K562 (cell line): ENCODE data around the gene SPEM2. TPM values are rescaled to one million over a fixed set of nuclear protein-coding genes. Genes with fewer than 3 reads are reported as not detected.

ENCODE experiments used
- ATAC-seq: fragments of 200-7000 bp; cut with Tn5 transposase; 3 replicates; pipeline ENCODE4 v1.9.1; 2020; ENCODE audit warnings: moderate library complexity
- BruUV-seq: library from RNA; stranded (reverse); fragments of 400-500 nt; replicated peaks from 2 replicates; lab custom pipeline; 2021; lab: Mats Ljungman, UMichigan
- CTCF ChIA-PET: fragments of 300-600 bp; formaldehyde crosslinking; extraction: SDS; loops from one replicate; lab custom pipeline; 2021; ENCODE audit warnings: low intra/inter-chr PET ratio; lab: Yijun Ruan, JAX
- POLR2A ChIA-PET: fragments of 300-600, 350-650 bp; sonication (Branson Sonifier 250); formaldehyde crosslinking; extraction: SDS; loops from one replicate; lab custom pipeline; 2021; ENCODE audit warnings: antibody characterized with exemption, inconsistent platforms; lab: Yijun Ruan, JAX
- DNase-seq, 4 experiments: peaks; one replicate each; pipeline versions ENCODE4 v3.0.0 to v3.0.0-alpha.2; 2011 to 2018; ENCODE audit warnings: low spot score in 3 of 4, mixed read lengths in 3 of 4; ENCODE audit errors: extremely low read depth in 1 of 4
- FAIRE-seq: peaks from 2 replicates; lab custom pipeline; 2011; peaks lifted over from hg19 to GRCh38; lab: Jason Lieb, UNC
- H2AFZ ChIP-seq: 2 replicates; pipeline ENCODE4 v1.6.0; 2011; ENCODE audit warnings: low read depth, low read length, control low read depth, inconsistent platforms
- H3K27ac ChIP-seq: fragments of 200-600 bp; 3 replicates; pipeline ENCODE4 v1.8.0; 2011; ENCODE audit warnings: low read depth, mild to moderate bottlenecking, control low read depth, inconsistent platforms, low read length, moderate library complexity, mixed read lengths; ENCODE audit errors: extremely low read depth
- H3K27me3 ChIP-seq, 2 experiments: fragments of 300-600 bp in 1 of 2; 2 replicates in 1 of 2; 3 replicates in 1 of 2; pipeline versions ENCODE4 v1.6.0 to v1.8.0; 2011; ENCODE audit warnings: inconsistent platforms in 2 of 2, low read length in 2 of 2, mild to moderate bottlenecking in 1 of 2, mixed read lengths in 1 of 2, moderate library complexity in 1 of 2; ENCODE audit not compliant: control insufficient read depth in 2 of 2, insufficient read depth in 2 of 2
- H3K36me3 ChIP-seq: fragments of 300-600 bp; 3 replicates; pipeline ENCODE4 v1.8.0; 2011; ENCODE audit warnings: mild to moderate bottlenecking, low read length, inconsistent platforms; ENCODE audit not compliant: control insufficient read depth, insufficient read depth
- H3K4me1 ChIP-seq, 2 experiments: fragments of 200-600 bp in 1 of 2; replicated peaks in 1 of 2; 2 replicates in 1 of 2; 3 replicates in 1 of 2; pipeline versions ENCODE4 v1.5.1 to v1.8.0; 2011; ENCODE audit warnings: inconsistent platforms in 2 of 2, low read length in 2 of 2, mild to moderate bottlenecking in 1 of 2, mixed read lengths in 1 of 2, moderate library complexity in 1 of 2; ENCODE audit not compliant: control insufficient read depth in 2 of 2, insufficient read depth in 2 of 2
- H3K4me2 ChIP-seq: 2 replicates; pipeline ENCODE4 v1.6.1; 2011; ENCODE audit warnings: low read length, control low read depth, inconsistent platforms, mixed read lengths; ENCODE audit not compliant: insufficient read depth
- H3K4me3 ChIP-seq: fragments of 200-600 bp; sonication (generic), shearing (Covaris generic); 2 replicates; pipeline ENCODE4 v1.5.1; 2016; ENCODE audit warnings: control low read depth, inconsistent platforms
- H3K79me2 ChIP-seq: fragments of 200-600 bp; 3 replicates; pipeline ENCODE4 v1.8.0; 2011; ENCODE audit warnings: low read length, inconsistent platforms; ENCODE audit not compliant: control insufficient read depth, insufficient read depth
- H3K9ac ChIP-seq, 2 experiments: 2 replicates each; pipeline versions ENCODE4 v1.6.0 to v1.6.1; 2011; ENCODE audit warnings: low read depth in 2 of 2, low read length in 2 of 2, control low read depth in 1 of 2, inconsistent platforms in 1 of 2, mild to moderate bottlenecking in 1 of 2, mixed read lengths in 1 of 2; ENCODE audit not compliant: insufficient read depth in 1 of 2
- H3K9me1 ChIP-seq: one replicate; pipeline ENCODE4 v1.6.0; 2011; ENCODE audit warnings: inconsistent platforms, mild to moderate bottlenecking, low read length, moderate library complexity; ENCODE audit not compliant: control insufficient read depth, insufficient read depth
- H3K9me3 ChIP-seq: replicated peaks from 2 replicates; pipeline ENCODE4 v1.5.1; 2011; ENCODE audit warnings: low read depth, low read length, inconsistent platforms; ENCODE audit not compliant: control insufficient read depth, insufficient read depth
- H4K20me1 ChIP-seq: replicated peaks from 2 replicates; pipeline ENCODE4 v1.6.1; 2011; ENCODE audit warnings: low read length, inconsistent platforms, mixed read lengths; ENCODE audit not compliant: control insufficient read depth, insufficient read depth
- HDAC3 ChIP-seq: fragments of 450-650 bp; IDR thresholded peaks from 2 replicates; pipeline ENCODE4 v1.6.1; 2018; ENCODE audit warnings: borderline replicate concordance, mild to moderate bottlenecking, moderate library complexity; ENCODE audit not compliant: partially characterized antibody
- OTX1 ChIP-seq: fragments of 450-650 bp; formaldehyde crosslinking; IDR thresholded peaks from 2 replicates; pipeline ENCODE4 v1.4.0; 2022; ENCODE audit warnings: mild to moderate bottlenecking
- TAL1 ChIP-seq: fragments of 450-650 bp; IDR thresholded peaks from 2 replicates; pipeline ENCODE4 v1.6.1; 2016; ENCODE audit warnings: mild to moderate bottlenecking
- ZNF507 ChIP-seq: conservative IDR thresholded peaks from 2 replicates; pipeline ENCODE4 v1.6.1; 2017; ENCODE audit warnings: missing genetic modification characterization, missing compliant biosample characterization
- ZNF76 ChIP-seq: fragments of 250-450 bp; sonication (Bioruptor Pico); IDR thresholded peaks from 2 replicates; pipeline ENCODE4 v1.4.0; 2020; ENCODE audit warnings: mild to moderate bottlenecking, moderate library complexity, borderline replicate concordance
- WGBS: fragments of 100-300 bp; shearing (Covaris generic); methylation state at CpG from one replicate; pipeline ENCODE4 v1.1.6; 2016; ENCODE audit warnings: low coverage, mixed read lengths; ENCODE audit not compliant: insufficient coverage; ENCODE audit errors: missing lambda C conversion rate; 5-methylcytosine and 5-hydroxymethylcytosine counted together
- in situ Hi-C: fragments of 300-500 bp; cut with MboI; formaldehyde crosslinking; loops from 4 replicates; pipeline ENCODE4 v1.15.0; 2018; ENCODE audit warnings: inconsistent platforms, mixed read lengths
- intact Hi-C: fragments of 100-400 bp; cut with micrococcal nuclease; formaldehyde crosslinking; loops from 2 replicates; pipeline ENCODE4 v1.14.2; 2022
- polyA plus RNA-seq, 8 experiments: library from polyadenylated mRNA; depleted of rRNA in 4 of 8; stranded (reverse) in 5 of 8; unstranded in 3 of 8; fragments of >200 nt; fragmentation: Nextera tagmentation in 2 of 8; fragmentation: Illumina TruSeq in 1 of 8; extraction: Ambion mirVana in 2 of 8; extraction: Trizol in 1 of 8; gene quantifications; 2 replicates each; pipeline versions ENCODE4 v1.2.1 to v1.2.3, GENCODE V29; 2011 to 2014; ENCODE audit warnings: inconsistent platforms in 1 of 8, missing spikeins in 1 of 8
- total RNA-seq, 7 experiments: library from RNA; depleted of rRNA in 6 of 7; stranded (reverse); fragments of >200 nt in 6 of 7; fragmentation: Illumina TruSeq in 2 of 7; extraction: Trizol in 2 of 7; gene quantifications; 2 replicates each; pipeline versions ENCODE4 v1.2.1 to v1.2.3, GENCODE V29; 2011 to 2021; ENCODE audit warnings: low replicate concordance in 1 of 7
- TF ChIP-seq, protein P1 (sequence below): fragments of 250-450 bp; sonication (Bioruptor Pico); IDR thresholded peaks from 2 replicates; pipeline ENCODE4 v1.8.0; 2022; ENCODE audit warnings: moderate library complexity, mild to moderate bottlenecking, inconsistent platforms
- TF ChIP-seq, protein P2 (sequence below): fragments of 250-450 bp; sonication (Bioruptor Pico); IDR thresholded peaks from 2 replicates; pipeline ENCODE4 v1.8.0; 2021; ENCODE audit warnings: moderate library complexity, mild to moderate bottlenecking, inconsistent platforms

Gene SPEM2
- total and polyA plus RNA-seq, 9 of the 15 experiments (the other 6 are each of a cell fraction or from before 2014, with no cell fraction given), result not detected

DNA sequence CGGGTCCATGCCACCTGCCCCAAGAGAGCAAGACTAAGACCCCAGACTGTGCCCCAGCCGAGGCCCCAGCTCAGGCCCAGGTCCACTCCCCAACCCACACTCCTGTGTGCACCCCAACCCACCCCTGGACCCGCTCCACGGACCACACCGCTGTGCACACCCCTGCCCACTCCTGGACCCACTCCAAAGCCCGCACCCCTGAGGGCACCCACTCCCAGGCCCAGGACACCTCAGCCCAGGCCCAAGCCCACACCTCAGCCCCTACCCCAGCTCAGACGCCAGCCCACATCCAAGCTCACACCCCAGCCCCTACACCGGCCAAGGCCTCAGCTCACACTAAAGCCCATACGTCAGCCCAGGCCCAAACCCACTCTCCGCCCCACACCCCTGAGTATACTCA lies 4.3 kb downstream of the SPEM2 start:
- intact Hi-C loops, result no loop called here
- Histone ChIP-seq H3K27ac (no peak overlapping the region), H3K4me2 (no peak overlapping the region), H3K36me3 (no peaks in the 10 kb centered on the region), H3K79me2 (no peaks in the 10 kb centered on the region), H3K4me3 (no peak overlapping the region), H3K9me3 (no peaks in the 10 kb centered on the region), H3K9me1 (no peaks in the 10 kb centered on the region), H3K9ac (peak overlapping the region in 1 of 2 experiments; percentile 40; a peak in 1 of 4 replicates), H4K20me1 (no peaks in the 10 kb centered on the region), H2AFZ (no peak overlapping the region), H3K27me3 (no peaks in the 10 kb centered on the region), H3K4me1 (peaks cover 0 to 16% of the 10 kb centered on the region in 2 experiments; a peak in 3 of 5 replicates)
- TF ChIP-seq OTX1 (CRISPR knock-in tag) (no peak), ZNF76 (CRISPR knock-in tag) (no peak), HDAC3 (no peak), TAL1 (no peak), ZNF507 (tag) (no peak)
- TF ChIP-seq, protein P1, sequence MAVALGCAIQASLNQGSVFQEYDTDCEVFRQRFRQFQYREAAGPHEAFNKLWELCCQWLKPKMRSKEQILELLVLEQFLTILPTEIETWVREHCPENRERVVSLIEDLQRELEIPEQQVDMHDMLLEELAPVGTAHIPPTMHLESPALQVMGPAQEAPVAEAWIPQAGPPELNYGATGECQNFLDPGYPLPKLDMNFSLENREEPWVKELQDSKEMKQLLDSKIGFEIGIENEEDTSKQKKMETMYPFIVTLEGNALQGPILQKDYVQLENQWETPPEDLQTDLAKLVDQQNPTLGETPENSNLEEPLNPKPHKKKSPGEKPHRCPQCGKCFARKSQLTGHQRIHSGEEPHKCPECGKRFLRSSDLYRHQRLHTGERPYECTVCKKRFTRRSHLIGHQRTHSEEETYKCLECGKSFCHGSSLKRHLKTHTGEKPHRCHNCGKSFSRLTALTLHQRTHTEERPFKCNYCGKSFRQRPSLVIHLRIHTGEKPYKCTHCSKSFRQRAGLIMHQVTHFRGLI (CRISPR knock-in tag), result no peak
- TF ChIP-seq, protein P2, sequence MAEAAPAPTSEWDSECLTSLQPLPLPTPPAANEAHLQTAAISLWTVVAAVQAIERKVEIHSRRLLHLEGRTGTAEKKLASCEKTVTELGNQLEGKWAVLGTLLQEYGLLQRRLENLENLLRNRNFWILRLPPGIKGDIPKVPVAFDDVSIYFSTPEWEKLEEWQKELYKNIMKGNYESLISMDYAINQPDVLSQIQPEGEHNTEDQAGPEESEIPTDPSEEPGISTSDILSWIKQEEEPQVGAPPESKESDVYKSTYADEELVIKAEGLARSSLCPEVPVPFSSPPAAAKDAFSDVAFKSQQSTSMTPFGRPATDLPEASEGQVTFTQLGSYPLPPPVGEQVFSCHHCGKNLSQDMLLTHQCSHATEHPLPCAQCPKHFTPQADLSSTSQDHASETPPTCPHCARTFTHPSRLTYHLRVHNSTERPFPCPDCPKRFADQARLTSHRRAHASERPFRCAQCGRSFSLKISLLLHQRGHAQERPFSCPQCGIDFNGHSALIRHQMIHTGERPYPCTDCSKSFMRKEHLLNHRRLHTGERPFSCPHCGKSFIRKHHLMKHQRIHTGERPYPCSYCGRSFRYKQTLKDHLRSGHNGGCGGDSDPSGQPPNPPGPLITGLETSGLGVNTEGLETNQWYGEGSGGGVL (CRISPR knock-in tag), result no peak
- CTCF ChIA-PET, result no interaction called here
- 50% methylated on average over 4 of the region's 10 CpGs for WGBS
- BruUV-seq, result no TSS peak
- in situ Hi-C loops, result no loop called here
- POLR2A ChIA-PET, result interaction anchor here (0.5 kb wide), 1 partner anchor 67 kb away, joined by 4 read pairs; no protein-coding TSS in a partner anchor
- no peak for FAIRE-seq
- no peak for DNase-seq
- no peak for ATAC-seq
